Measurements from ENCODE around the gene RAB27A. TPM values are rescaled to one million over a fixed set of nuclear protein-coding genes. Genes with fewer than 3 reads are reported as not detected.

The RAB27A gene
- 8.5 to 16.7 TPM (median 11.4 TPM) in 5 replicates for total RNA-seq (2022; extraction: Qiagen RNA extraction; ENCODE audit: low read depth)

GRCh38 chr15:55289746-55290527 lies at the start of gene RAB27A:
Gene RAB27A, minus strand, starts transcription at chr15:55289813. Its CDS starts 54,879 bp downstream, at chr15:55234934.

GRCh38 chr15:55318588-55319494 lies 29.2 kb upstream of the RAB27A start, which contains the start of the genes PIGB and PIGBOS1:
Gene PIGB, plus strand, starts transcription at chr15:55319222. Its CDS starts 29 bp downstream, at chr15:55319251.
Gene PIGBOS1, minus strand, starts transcription at chr15:55319123. Its CDS starts 1,331 bp downstream, at chr15:55317792.

GRCh38 chr15:55196458-55197361 lies 92.9 kb downstream of the RAB27A start, which contains the start of gene RSL24D1:
Gene RSL24D1, minus strand, starts transcription at chr15:55196941. Its CDS starts 51 bp downstream, at chr15:55196890.

Other genes starting within 250 kb of the RAB27A start
- gene RSL24D1, start 92.9 kb downstream of the RAB27A start, total RNA-seq (2022; extraction: Qiagen RNA extraction; ENCODE audit: low read depth): 70.2 to 143 TPM (median 90.0 TPM) in 5 replicates
- gene PIGBOS1, start 29.3 kb upstream of the RAB27A start, total RNA-seq (2022; extraction: Qiagen RNA extraction; ENCODE audit: low read depth): 14.7 to 34.7 TPM (median 25.2 TPM) in 5 replicates
- 9.4 to 14.5 TPM (median 13.1 TPM) in 5 replicates for gene PIGB, start 29.4 kb upstream of the RAB27A start, total RNA-seq (2022; extraction: Qiagen RNA extraction; ENCODE audit: low read depth)
- gene CCPG1, start 118.5 kb upstream of the RAB27A start, total RNA-seq (2022; extraction: Qiagen RNA extraction; ENCODE audit: low read depth): 26.7 to 41.0 TPM (median 36.6 TPM) in 5 replicates
- gene PIERCE2, start 118.7 kb upstream of the RAB27A start, total RNA-seq (2022; extraction: Qiagen RNA extraction; ENCODE audit: low read depth): 1.9 to 5.6 TPM (median 3.7 TPM) in 5 replicates
- 4.6 to 9.5 TPM (median 6.8 TPM) in 5 replicates for gene DNAAF4, start 218.4 kb upstream of the RAB27A start, total RNA-seq (2022; extraction: Qiagen RNA extraction; ENCODE audit: low read depth)

Data from A549 treated with ZK216348 at 1 μM for 4 hours (cell line).